GM21723 (cell line): ENCODE results near the gene NEDD4L.

Experiments used
- ATAC-seq: cut with Tn5 transposase; IDR thresholded peaks from one replicate; pipeline ENCODE4 v1.9.1; 2021; ENCODE audit warnings: mild to moderate bottlenecking, moderate library complexity; ENCODE audit not compliant: unreplicated experiment

Gene NEDD4L

GRCh38 chr18:58389745-58390144, 345.7 kb downstream of the NEDD4L start:
- no peak for ATAC-seq

GRCh38 chr18:58390399-58390798, 346.4 kb downstream of the NEDD4L start:
- no peak for ATAC-seq

- ATAC-seq = no peak
These were observed 347.3 kb downstream of the NEDD4L start for GRCh38 chr18:58391231-58391825.

GRCh38 chr18:58391932-58392323, 347.9 kb downstream of the NEDD4L start:
- no peak for ATAC-seq

GRCh38 chr18:58392324-58393000, 348.4 kb downstream of the NEDD4L start:
- ATAC-seq = no peak

GRCh38 chr18:58393295-58393694, 349.3 kb downstream of the NEDD4L start:
- no peak for ATAC-seq

- ATAC-seq = no peak
These were observed 350.0 kb downstream of the NEDD4L start for GRCh38 chr18:58394046-58394445.

GRCh38 chr18:58394602-58395425, 350.8 kb downstream of the NEDD4L start:
- no peak for ATAC-seq

- no peak for ATAC-seq
These were observed 352.1 kb downstream of the NEDD4L start for GRCh38 chr18:58396144-58396543.

GRCh38 chr18:58396966-58397365, 352.9 kb downstream of the NEDD4L start:
- ATAC-seq = no peak

GRCh38 chr18:58397385-58398132, 353.5 kb downstream of the NEDD4L start:
- no peak for ATAC-seq

GRCh38 chr18:58398648-58399398, 354.8 kb downstream of the NEDD4L start:
- no peak for ATAC-seq

- ATAC-seq = peak; percentile 43
These were observed 356.4 kb downstream of the NEDD4L start for GRCh38 chr18:58400331-58400870.

GRCh38 chr18:58401191-58401590, 357.2 kb downstream of the NEDD4L start:
- ATAC-seq = no peak

- ATAC-seq = no peak
These were observed 358.2 kb downstream of the NEDD4L start for GRCh38 chr18:58402247-58402646.

- ATAC-seq = no peak
These were observed 359.1 kb downstream of the NEDD4L start for GRCh38 chr18:58402951-58403702.

- no peak for ATAC-seq
These were observed 359.9 kb downstream of the NEDD4L start for GRCh38 chr18:58403799-58404455.

- ATAC-seq = no peak
These were observed 361.3 kb downstream of the NEDD4L start for GRCh38 chr18:58405107-58405898.
